Dermis microvascular lymphatic vessel endothelial cell (primary cell): Measurements from ENCODE around the gene PINLYP. TPM values are rescaled to one million over a fixed set of nuclear protein-coding genes. Genes with fewer than 3 reads are reported as not detected.

Source experiments
- DNase-seq, 2 donors: peaks; one replicate each; pipeline versions ENCODE4 v3.0.0 to v3.0.0-alpha.2; 2010; ENCODE audit warnings: low read depth in 2 of 2
- total RNA-seq: library from RNA; depleted of rRNA; stranded (reverse); fragments of >200 nt; gene quantifications from 2 replicates; pipeline ENCODE4 v1.2.1, GENCODE V29; 2014

The PINLYP gene
- total RNA-seq, 1 donor from 2014 or later = 4.5 TPM

GRCh38 chr19:43628646-43629326 is 53.2 kb downstream of the PINLYP start:
- no peak for DNase-seq

- no peak for DNase-seq
These were observed 55.9 kb downstream of the PINLYP start for GRCh38 chr19:43631491-43631890.

Other genes with a start within 250 kb of the PINLYP start
- 0.13 and 4.7 TPM in 2 replicates for gene CD177, start 222.1 kb upstream of the PINLYP start, total RNA-seq
- not detected in 2 replicates for gene TEX101, start 160.9 kb upstream of the PINLYP start, total RNA-seq
- 0.26 and 0.51 TPM in 2 replicates for gene LYPD3, start 110.2 kb upstream of the PINLYP start, total RNA-seq
- 23.9 and 53.2 TPM in 2 replicates for gene PHLDB3, start 71.1 kb upstream of the PINLYP start, total RNA-seq
- gene ETHE1, start 48.6 kb upstream of the PINLYP start, total RNA-seq = 85.6 and 187 TPM in 2 replicates
- under 0.01 and 0.13 TPM in 2 replicates for gene ZNF575, start 42.6 kb upstream of the PINLYP start, total RNA-seq
- gene XRCC1, start 274 bp upstream of the PINLYP start, total RNA-seq = 13.6 and 17.1 TPM in 2 replicates
- gene IRGQ, start 20.3 kb downstream of the PINLYP start, total RNA-seq = 18.5 and 28.3 TPM in 2 replicates
- gene ZNF576, start 20.8 kb downstream of the PINLYP start, total RNA-seq = 6.7 and 9.0 TPM in 2 replicates
- gene SRRM5, start 36.3 kb downstream of the PINLYP start, total RNA-seq = under 0.01 TPM in 1 of 2 replicates, not detected in the other
- gene ZNF428, start 43.8 kb downstream of the PINLYP start, total RNA-seq = 55.1 and 60.6 TPM in 2 replicates
- 9.2 and 22.9 TPM in 2 replicates for gene CADM4, start 64.0 kb downstream of the PINLYP start, total RNA-seq
- gene PLAUR, start 94.4 kb downstream of the PINLYP start, total RNA-seq = 9.6 and 12.8 TPM in 2 replicates
- gene IRGC, start 140.3 kb downstream of the PINLYP start, total RNA-seq = not detected in 2 replicates
- gene SMG9, start 179.2 kb downstream of the PINLYP start, total RNA-seq = 4.4 and 8.3 TPM in 2 replicates
- gene KCNN4, start 205.2 kb downstream of the PINLYP start, total RNA-seq = 0.39 and 0.51 TPM in 2 replicates
- gene LYPD5, start 226.6 kb downstream of the PINLYP start, total RNA-seq = 0.13 and 0.39 TPM in 2 replicates